ENCODE results near the gene BTNL2.
"Not testable (repeated sequence)": the region's sequence is repeated elsewhere in the genome, so short reads cannot be mapped to it uniquely, and the experiment has no call there.

Gene BTNL2

DNA sequence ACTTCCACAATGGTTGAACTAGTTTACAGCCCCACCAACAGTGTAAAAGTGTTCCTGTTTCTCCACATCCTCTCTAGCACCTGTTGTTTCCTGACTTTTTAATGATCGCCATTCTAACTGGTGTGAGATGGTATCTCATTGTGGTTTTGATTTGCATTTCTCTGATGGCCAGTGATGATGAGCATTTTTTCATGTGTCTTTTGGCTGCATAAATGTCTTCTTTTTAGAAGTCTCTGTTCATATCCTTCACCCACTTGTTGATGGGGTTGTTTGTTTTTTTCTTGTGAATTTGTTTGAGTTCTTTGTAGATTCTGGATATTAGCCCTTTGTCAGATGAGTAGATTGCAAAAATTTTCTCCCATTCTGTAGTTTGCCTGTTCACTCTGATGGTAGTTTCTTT, 47.8 kb downstream of the BTNL2 start:
- DNase-seq: not testable (repeated sequence)

DNA sequence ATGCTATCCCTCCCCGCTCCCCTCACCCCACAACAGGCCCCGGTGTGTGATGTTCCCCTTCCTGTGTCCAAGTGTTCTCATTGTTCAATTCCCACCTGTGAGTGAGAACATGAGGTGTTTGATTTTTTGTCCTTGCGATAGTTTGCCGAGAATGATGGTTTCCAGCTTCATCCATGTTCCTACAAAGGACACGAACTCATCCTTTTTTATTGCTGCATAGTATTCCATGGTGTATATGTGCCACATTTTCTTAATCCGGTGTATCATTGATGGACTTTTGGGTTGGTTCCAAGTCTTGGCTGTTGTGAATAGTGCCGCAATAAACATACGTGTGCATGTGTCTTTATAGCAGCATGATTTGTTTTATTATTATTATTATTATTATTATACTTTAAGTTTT, 48.4 kb downstream of the BTNL2 start:
- DNase-seq: not testable (repeated sequence)

GRCh38 chr6:32355018-32355417, 52.0 kb downstream of the BTNL2 start:
- DNase-seq: no peak

GRCh38 chr6:32353348-32353747, 53.6 kb downstream of the BTNL2 start:
- no peak for DNase-seq

Measured in NCI-H2081 treated with DMSO at 0.1 percent for 48 hours (cell line).